HT-29 (cell line): Measurements from ENCODE around the gene FGD4. TPM values are rescaled to one million over a fixed set of nuclear protein-coding genes. Genes with fewer than 3 reads are reported as not detected.
A peak's percentile ranks its signal among the peaks of the same experiment; 100 is the strongest.
"Not testable (repeated sequence)": the region's sequence is repeated elsewhere in the genome, so short reads cannot be mapped to it uniquely, and the experiment has no call there.

Experiments
- DNase-seq: peaks from one replicate; pipeline ENCODE4 v3.0.0-alpha.2; 2015; ENCODE audit warnings: low spot score
- total RNA-seq: library from RNA; depleted of rRNA; stranded (reverse); fragments of >200 nt; shearing (Covaris generic); gene quantifications from 2 replicates; pipeline ENCODE4 v1.2.3, GENCODE V29; 2014

The FGD4 gene
- total RNA-seq, 1 experiment from 2014 or later: 17.3 TPM

GRCh38 chr12:32519047-32519446 is 119.7 kb downstream of the FGD4 start:
- no peak for DNase-seq

GRCh38 chr12:32522331-32523221 is 123.2 kb downstream of the FGD4 start:
- DNase-seq: no peak

DNA sequence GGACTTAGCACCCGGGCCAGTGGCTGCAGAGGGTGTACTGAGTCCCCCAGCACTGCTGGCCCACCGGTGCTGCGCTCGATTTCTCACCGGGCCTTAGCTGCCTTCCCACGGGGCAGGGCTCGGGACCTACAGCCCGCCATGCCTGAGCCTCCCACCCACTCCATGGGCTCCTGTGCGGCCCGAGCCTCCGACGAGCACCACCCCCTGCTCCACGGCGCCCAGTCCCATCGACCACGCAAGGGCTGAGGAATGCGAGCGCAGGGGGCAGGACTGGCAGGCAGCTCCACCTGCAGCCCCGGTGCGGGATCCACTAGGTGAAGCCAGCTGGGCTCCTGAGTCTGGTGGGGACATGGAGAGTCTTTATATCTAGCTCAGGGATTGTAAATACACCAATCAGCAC is 126.4 kb downstream of the FGD4 start:
- not testable (repeated sequence) for DNase-seq

DNA sequence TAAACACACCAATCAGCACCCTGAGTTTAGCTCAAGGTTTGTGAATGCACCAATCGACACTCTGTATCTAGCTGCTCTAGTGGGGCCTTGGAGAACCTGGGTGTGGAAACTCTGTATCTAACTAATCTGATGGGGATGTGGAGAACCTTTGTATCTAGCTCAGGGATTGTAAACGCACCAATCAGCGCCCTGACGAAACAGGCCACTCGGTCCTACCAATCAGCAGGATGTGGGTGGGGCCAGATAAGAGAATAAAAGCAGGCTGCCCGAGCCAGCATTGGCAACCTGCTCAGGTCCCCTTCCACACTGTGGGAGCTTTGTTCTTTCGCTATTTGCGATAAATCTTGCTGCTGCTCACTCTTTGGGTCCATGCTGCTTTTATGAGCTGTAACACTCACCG is 127.0 kb downstream of the FGD4 start:
- not testable (repeated sequence) for DNase-seq

- DNase-seq: no peak
Measured at GRCh38 chr12:32532422-32532821, 133.1 kb downstream of the FGD4 start.

DNA sequence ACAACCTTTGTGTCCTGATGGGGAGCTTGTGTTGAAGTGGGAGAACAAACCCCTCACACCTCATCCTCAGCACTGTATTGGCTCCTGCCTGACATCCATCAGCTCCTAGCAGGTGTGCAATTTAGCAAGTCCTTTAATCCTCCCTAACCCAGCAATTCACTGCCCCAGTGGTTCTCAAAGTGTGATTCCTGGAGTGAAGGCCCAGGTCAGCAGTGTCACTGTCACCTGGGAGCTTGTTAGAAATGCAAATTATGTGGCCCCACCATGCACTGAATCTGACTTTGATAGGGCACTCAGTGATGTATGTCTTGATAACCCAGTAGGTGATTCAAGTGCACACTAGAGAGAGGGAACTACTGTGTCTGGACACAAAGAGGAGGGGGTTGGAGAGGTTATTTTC is 133.6 kb downstream of the FGD4 start:
- no peak for DNase-seq

GRCh38 chr12:32533506-32533905 is 134.1 kb downstream of the FGD4 start:
- DNase-seq: not testable (repeated sequence)

GRCh38 chr12:32533971-32534590 is 134.7 kb downstream of the FGD4 start:
- DNase-seq: peak; percentile 61

DNA sequence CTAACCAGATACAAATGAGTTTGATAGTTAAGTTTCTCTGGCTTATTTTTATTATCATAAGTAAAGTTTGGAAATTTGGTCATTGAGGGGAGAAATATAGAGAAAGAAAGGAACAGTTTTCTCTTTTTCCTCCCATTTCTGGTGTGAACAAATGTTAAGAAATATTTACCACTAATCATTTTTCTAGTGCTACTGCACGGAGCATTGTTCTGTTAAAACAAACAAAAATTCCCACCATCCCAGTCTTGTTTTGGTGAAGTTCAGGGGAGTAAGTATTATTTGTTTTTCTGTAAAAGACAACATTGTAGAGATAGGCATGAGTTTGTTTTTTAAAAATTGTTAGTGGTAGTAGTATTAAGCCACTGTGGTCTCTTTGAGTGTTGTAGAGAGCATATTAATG is 135.3 kb downstream of the FGD4 start:
- no peak for DNase-seq

GRCh38 chr12:32535288-32535999 is 136.1 kb downstream of the FGD4 start:
- DNase-seq: peak; percentile 71

DNA sequence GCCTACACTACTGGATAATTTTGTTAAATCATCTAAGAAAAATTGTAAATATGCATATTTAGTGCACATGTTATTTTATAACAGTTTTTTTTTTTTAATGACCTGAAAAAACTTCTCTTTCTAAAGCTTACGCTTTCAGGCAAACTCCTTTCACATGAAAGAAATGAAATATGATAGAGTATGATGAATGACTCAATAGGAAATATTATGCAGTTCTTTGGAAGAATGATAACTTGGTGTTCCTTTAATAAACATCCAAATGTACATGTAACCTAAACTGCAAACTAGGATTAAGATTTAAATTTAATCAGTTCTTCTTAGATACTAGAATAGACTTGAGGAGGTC is 136.6 kb downstream of the FGD4 start:
- no peak for DNase-seq

DNA sequence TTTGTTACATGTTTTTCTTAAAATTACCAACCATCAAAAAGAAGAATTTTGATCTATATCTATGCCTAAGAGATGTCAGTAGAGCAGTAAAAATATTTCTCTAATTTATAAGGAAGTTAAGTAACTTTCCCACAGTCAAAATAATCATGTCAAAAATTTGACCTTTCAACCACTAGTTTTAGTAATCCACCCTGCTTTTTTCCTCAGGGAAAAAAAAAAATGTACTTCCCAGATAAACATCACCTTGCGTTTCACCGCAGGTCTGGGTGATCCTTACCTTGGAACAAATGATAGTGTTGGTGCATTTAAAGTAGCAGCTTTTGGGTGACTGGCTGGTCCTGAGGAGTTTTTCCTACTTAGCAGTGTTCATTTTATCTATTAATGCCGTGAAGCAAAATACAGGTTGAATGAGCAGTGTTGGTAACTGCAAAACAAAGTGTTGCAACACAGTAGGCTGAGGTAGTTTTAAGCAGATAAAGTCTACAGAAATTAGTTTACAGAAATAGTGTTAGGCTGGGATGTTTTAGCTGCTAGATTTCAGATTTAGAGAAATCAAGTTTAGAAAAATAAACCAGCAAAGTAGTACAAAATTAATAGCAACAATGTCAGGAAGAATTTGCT is 142.5 kb downstream of the FGD4 start:
- no peak for DNase-seq

DNA sequence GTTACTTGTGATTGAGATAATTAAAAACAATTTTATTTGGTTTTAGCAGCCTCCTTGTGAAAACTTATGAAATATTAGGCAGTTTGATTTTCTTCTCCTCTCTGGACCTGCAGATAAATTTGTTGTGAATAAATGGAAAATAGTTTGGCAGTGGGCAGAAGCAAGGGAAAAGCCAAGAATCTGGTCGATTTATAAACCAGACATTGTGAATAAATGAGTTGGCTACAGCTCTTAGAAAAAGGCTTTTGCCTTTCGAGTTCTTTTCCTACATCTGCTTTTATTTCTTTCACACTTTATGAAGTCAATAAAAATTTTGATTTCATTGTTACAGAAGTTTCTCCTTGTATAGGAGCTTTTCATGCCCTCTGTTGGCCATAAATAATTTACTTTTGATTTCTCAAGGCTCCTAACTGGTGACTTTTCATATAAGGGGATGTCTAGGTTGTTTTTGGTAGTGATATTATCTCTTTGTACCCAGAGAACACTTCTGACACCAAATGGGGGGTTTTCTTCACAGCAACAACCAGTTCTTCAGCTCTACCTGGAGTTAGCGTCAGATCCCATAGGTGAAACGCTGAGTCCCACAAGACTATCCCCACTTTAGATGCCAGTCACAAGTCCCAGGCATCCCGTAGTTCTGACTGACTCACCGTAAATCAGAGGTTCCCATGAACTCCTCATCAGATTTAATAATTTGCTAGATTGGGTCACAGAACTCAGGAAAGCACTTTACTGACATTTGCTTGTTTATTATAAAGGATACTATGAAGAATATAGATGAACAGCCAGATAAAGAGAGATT is 143.3 kb downstream of the FGD4 start:
- DNase-seq: no peak

DNA sequence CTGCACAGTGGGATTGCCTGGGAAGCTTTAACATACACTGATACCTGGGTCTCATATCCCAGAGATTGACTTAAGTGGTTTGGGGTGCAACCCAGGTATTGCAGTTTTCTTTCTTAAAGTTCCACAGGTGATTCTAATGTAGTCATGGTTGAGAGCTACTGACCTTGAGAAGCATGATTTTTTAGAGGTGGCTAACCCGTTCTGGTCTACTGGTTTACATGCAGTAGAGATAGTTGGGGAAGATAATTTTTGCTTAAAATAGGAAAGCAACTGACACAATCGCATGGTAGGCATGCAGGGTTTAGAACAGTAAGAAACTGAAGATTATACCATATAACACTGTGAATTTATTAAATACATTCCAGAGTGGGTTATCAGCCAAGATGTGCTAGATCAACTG is 145.5 kb downstream of the FGD4 start:
- no peak for DNase-seq

- DNase-seq: no peak
Measured at GRCh38 chr12:32545413-32545980, 146.1 kb downstream of the FGD4 start.

- DNase-seq: no peak
Measured at GRCh38 chr12:32546272-32546671, 146.9 kb downstream of the FGD4 start.

GRCh38 chr12:32548691-32549281 is 149.4 kb downstream of the FGD4 start:
- no peak for DNase-seq

DNA sequence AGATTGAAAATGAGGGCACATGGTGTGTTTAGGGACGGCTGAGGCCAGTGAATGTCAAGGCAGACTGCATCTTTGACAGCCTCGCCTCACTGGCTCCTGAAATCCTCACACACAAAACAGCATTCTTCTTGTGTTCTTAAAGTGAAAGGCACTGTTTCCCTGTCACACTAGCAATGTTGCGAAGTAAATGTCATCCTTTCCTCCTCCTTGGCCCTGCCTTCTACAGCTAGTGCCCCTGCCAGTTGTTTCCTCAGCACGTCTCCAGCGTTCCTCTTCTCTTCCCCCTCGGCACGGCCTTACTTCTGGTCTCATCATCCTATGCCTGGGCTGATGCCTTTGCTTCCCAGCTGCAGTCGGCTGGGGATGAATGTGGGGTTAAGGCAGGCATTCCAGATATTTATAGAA is 150.3 kb downstream of the FGD4 start:
- DNase-seq: no peak

GRCh38 chr12:32551058-32551457 is 151.7 kb downstream of the FGD4 start:
- DNase-seq: no peak

- DNase-seq: no peak
Measured at GRCh38 chr12:32558903-32559302, 159.5 kb downstream of the FGD4 start.

DNA sequence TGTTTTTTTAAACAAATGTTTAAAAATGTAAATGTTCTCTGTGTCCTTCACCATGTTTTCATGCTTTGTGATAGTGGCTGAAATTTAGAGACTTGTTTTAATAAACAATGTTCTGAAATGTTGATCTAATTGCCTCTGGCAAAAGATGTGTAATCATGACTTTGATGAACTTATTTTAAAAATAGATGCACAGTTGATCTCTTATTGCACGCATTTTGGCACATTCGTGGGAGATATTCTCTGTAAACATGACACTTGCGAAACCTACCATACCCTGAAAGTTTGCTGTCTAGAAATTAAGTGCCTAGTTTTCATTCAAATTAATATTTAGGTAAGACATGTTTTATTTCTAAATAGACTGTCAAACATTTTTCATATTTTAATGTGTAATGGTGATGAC is 160.1 kb downstream of the FGD4 start:
- no peak for DNase-seq
